Stimulated activated CD4-positive, alpha-beta T cell treated with anti-CD3 and anti-CD28 coated beads, Interleukin-4, amount 100 ng/mL, for 48 hours (primary cell): Measurements from ENCODE around the gene HSD3B7.
"Not testable (repeated sequence)": the region's sequence is repeated elsewhere in the genome, so short reads cannot be mapped to it uniquely, and the experiment has no call there.

ENCODE experiments used
- DNase-seq, 2 donors: peaks; one replicate each; pipeline ENCODE4 v3.0.0-alpha.2; 2020; ENCODE audit warnings: low read depth in 2 of 2

The HSD3B7 gene

DNA sequence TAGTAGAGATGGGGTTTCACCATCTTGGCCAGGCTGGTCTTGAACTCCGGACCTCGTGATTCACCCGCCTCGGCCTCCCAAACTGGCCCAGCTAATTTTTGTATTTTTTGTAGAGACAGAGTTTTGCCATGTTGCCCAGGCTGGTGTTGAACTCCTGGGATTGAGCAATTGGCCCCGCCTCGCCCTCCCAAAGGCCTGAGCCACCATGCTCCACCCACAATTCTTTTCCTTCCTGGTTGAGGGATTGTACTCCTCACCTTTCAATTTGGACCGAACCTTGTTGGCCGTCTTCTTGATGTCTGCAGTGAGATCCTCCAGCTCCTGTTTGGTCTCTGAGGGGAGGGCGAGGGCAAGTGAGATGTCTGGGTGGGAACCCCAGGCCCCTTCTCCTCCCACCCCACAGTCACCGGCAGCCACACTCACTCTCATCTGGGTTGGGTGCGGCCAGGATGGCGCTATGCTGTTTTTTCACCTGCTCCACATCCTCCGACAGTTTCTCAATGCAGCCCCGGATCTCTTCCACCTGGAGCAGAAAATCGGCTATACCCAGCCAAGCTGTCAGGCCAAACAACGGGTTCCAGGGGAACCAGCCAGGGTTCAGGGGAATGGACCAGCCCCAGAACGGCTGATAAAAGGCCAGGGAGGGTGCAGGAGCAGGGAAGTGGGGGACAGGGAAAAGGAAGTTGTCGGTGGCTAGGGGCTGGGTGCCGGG is 15.8 kb downstream of the HSD3B7 start:
- no peak for DNase-seq

DNA sequence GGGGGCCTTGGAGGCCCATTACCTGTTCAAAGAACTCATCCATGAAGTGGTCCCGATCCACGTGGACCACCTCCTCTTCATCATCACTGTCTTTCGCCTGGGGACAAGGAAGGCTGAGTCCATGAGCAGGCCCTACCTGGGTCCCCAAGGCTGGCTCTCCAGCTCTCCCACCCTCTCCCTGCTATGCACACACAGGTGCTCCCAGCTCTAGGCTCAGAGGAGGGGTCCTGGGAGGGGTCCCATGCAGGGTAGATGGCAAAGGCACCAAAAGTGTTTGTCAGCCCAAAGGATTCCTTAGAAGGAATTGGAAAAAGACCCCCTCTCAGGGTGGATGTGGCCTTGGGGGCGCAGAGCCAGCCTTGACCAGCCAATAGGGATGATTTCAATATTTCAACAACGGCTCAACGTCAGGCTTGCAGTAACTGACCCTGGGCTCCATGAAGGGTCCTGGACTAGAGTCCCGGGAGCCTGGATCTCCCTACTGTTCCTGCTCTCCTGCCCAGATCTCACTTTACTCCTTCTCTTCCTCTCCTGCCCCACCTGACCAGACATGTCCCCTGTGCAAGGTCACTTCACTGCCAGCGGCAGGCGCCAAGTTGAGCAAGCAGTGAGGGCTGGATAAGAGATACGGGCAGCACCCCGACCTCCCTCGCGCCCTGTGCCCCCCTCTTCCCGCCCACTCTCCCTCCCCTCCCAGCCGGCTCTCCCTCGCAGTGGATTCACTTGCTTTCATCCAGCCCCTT is 16.7 kb downstream of the HSD3B7 start:
- DNase-seq: no peak

DNA sequence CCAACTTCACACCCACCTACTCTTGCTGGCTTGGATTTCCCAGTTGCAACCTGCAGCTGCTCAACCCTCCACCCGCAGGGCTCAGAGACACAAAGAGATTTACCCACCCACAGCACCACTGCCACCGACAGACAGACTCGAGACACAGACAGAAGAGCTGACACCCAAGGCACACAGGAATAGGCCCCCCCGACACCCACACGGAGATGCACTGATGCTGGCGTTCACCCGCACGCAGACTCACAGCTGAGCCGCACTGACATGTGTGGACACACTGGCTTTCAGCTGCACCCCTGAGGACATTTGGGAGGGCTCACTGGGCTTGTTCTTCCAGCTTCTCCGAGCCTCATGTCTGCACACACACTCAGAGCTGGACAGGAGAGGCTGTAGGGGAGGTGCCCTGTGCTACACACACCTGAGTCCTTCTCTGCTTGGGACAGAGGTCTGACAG is 17.3 kb downstream of the HSD3B7 start:
- DNase-seq: no peak

DNA sequence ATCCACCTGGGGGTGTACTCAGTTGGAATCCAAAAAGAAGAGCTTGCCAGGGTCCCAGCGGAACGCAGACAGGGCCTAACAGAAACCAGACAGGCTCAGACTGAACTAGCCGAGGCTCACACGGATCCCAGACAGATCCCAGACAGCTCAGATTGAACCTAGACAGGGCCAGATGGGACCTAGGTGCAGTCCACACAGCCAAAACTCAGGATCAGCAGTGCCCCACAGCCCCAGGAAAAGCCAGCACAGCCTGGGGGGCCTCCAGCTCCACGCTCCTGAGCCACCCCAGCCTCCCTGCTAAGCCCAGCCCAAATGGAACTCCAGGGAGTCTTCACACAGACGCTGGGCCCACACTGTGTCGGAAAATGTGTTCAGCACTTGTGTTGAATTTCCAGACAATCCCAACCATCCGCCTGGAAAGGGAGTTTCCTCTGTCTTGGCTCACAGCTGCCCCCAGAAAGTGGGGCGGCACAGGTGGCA is 17.9 kb downstream of the HSD3B7 start:
- no peak for DNase-seq

DNA sequence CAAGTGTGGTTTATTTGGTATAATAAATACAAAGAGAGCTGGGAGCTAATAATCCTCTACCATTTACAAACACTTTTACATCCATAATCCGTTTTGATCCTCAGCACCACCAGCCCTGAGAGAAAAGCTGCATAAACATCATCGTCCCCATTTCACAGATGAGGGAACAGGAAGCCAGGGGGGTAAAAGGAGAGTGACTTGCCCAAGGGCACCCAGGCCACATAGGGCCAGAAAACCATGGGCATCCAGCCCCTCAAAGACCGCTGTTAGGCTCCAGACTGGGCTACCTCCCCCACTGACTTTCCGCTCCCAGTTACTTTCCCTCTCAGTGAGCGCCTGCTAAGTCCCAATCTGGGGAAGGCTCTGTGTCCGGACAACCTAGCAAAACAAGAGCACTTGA is 18.7 kb downstream of the HSD3B7 start:
- DNase-seq: no peak

DNA sequence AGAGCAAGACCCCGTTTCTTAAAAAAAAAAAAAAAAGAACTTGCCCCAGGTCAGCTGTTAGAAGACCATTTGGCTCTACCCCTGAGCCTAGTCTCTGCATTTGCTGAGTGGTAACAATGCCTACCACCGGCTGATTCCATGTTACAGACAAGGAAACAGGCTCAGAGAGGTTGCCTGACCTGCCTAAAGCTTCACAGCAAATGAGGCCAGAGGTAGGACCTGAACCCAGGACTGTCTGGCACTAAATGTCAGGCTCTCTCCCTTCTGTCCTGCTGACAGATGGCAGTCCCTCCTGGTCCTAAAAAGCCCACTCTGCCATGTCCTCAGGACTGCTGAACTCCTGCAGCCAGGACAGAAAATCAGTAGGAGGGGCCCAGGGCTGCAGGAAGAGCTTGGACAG is 19.7 kb downstream of the HSD3B7 start:
- DNase-seq: no peak

DNA sequence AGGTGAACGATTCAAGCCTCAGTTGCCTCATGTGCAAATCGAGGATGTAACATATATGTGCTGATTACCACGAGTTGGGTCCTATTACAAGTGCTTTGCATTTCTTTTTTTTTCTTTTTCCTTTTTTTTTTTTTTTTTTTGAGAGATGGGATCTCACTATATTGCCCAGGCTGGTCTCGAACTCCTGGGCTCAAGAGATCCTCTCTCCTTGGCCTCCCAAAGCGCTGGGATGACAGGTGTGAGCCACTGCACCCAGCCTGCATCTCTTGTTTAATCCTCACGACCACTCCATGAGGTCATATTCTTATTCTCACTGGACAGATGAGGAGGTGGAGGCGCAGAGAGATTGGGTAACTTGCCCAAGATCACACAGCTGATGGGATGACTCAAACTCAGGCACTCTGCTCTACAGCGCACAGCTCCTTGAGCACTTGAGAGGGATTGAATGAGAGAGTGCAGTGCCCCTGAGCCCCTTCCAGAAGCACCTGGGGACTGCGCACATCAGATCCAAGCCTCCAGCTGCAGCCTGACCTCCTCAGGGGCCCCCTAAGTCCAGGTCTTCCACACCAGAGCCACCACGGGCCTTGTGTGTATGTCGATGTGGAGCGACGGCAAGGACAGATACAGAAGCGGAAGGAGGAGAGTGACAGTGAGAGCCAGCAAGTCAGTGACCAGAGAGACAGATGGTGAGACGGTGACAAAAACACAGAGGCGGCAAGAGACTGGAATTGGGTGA is 20.5 kb downstream of the HSD3B7 start:
- no peak for DNase-seq

DNA sequence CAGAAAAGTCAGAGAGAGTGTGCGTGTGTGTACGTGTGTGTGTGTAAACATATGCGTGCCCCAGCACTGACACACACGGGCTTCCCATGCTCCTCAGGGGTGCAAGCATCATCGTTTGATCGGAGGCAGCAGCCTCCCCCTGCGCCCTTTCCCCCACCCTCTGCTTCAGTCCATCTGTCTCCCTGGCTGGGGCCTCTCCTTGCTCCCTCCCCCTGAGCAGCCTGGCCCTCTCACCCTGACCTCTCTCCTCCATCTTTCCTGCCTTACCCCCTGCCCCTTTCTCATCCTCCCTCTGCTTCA is 21.0 kb downstream of the HSD3B7 start:
- DNase-seq: no peak

DNA sequence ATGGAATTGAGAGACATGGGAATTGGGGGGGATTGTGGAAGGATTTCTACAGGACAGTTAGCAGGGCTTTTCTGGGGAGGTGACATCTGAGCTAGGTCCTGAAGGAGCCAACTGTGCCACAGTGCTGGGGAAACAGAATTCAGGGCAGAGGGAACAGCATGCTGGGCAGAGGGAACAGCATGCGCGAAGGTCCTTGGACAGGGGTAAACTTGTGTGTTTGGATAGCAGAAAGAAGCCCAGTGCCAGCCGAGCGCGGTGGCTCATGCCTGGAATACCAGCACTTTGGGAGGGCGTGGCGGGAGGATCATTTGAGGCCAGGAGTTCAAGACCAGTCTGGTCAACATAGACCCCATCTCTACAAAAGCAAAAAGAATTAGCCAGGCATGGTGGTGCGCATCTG is 21.6 kb downstream of the HSD3B7 start:
- DNase-seq: no peak

DNA sequence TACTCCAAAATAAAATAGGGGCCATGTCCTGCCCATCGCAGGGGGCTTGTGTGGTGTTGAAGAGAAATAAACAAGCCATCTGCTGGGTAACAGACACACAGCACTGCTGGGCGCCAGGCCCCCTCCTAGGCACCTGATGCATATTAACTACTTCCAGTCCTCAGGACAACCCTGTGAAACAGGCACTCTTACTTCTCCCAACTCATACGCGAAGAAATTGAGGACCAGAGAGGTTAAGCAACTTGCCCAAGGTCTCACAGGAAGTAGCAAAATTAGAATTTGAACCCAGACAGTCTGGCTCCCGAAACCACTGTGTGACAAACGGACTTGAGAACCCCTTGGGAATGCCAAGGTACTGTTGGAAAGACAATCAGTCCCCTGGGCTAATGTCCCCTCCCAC is 22.7 kb downstream of the HSD3B7 start:
- no peak for DNase-seq

DNA sequence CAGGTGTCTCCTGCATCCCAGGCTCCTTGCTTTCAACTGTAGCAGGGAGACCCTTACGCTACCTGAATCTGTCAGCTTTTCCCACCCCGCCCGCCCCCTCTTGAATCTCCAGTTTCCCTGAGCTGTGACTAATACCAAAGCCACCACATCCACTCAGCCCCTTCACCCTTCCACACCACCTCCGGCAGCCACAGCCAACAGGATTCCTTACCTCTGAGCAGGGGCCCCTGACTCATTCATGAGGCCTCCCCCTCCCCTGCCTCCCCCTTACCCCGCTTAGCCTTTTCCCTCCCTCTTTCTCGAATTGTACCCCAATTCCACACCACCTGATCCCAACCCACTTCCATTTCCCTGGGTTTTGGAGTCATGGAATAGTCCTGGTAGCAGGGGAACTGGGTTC is 23.1 kb downstream of the HSD3B7 start:
- no peak for DNase-seq

DNA sequence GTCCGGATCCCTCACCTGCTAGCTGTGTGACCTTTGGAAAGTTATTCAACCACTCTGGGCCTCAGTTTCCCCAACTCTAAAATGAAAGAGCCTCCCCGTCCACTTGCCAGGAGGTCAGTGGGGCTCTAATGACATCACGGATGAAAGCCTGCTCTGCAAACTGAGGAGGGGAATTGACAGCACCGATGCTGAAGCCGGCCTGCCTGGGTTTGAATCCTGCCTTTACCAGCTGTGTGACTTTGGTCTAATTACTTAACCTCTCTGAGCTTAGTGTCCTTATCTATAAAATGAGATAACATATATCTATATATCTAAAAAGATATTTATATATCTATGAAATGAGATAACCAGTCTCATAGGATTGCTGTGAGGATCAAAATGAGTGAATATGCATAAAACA is 23.5 kb downstream of the HSD3B7 start:
- DNase-seq: no peak

DNA sequence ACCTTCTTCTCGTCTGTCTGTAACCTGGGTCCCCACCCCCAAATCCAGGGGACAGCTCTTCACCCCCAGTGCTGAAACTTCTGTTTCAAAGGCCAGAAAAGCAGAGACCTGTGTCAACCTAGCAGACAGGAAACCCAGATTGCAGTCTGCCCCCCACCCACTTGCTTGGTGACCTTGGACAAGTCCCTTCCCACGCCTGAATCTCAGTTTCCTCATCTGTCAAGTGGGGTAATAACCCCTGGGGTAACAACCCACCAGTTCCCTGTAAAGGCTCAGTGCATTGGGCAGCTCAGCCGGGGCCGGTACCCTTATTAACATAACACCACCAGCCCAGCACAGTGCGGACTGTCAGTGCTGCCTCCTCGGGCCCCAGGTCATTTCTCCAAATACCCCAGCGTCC is 24.1 kb downstream of the HSD3B7 start:
- DNase-seq: no peak

DNA sequence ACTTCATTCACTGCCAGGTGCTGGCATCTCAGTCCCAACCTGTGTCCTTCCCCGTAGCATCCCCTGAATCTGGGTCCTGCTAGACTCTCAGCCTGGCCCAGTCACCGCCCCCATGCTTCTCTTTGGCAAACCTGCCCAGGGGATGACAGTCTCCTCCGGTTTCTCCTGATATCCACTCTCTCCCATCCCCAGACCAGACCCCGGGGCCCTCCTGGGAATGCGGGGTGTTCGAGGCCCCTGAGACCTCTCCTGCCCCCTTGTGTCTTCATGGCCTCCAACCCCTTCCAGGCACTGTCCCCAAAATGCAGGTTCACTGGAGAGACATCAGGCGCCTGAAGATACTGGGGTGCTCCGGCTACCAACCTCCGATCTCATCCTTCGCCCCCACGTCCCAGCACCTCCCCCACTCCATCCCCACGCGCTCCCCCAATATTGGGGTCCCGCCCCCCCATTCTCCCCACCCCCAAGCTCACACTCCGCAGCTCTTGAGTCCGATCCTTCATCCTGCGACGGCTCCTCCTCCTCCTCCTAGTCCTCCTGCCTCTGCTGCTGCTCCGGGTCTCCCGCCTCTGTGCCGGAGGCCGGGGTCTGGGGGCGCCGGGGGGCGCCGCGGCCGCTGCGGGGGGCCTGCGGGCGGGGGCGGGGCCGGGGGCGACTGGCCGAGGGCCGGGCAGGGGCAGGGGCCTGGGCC is 25.0 kb downstream of the HSD3B7 start:
- DNase-seq: no peak

DNA sequence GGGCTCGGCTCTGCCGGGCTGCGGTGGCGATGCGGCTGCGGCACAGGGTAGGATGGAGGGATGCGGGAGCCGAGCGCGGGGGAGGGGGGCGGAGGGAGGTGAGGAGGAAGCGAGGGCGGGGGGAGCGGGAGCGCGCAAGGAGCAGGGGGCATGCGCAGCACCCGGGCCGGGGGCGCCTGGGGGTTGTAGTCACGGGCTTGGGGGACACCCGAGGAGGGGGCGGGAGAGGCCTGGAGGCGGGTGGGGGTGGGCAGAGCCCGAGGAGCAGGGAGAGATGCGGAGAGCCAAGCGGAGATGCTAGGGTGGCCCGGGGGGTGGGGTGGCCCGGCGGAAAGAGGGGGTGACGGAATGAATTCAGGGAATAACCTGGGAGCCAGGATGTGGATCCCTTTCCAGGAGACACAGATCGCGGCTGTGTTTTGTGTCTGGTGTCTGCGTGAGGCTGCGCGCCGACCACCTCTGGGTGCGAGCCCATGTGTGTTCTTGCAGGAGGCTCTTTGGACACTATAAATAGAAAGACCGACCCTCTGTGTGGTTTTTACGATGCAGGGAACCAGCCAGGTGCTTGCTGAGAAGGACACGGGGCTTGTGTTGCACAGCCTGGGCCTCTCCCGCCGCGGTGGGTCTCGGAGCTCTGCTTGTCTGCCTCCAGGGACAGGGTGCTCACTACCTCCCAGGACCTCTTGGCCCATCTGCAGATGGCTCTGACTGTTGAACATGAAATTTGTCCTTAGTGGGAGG is 25.7 kb downstream of the HSD3B7 start, which contains the start of gene STX1B:
STX1B (minus strand) TSS at position 54 of the 741 bp plus-strand sequence. CDS start 242 bp downstream, outside the sequence.
- peak; percentile 17 to 24 for DNase-seq

DNA sequence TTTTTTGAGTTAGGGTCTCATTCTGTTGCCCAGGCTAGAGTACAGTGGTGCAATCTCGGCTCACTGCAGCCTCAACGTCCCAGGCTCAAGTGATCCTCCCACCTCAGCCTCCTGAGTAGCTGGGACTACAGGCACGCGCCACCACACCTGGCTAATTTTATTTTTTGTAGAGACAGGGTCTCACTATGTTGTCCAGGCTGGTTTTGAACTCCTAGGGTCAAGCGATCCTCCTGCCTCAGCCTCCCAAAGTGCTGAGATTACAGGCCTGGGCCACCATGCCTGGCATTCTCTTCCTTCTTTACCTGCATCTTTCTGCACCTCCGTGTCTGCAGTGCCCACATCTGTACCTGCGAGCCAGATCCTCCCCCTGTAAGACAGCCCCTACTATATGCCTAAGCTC is 26.8 kb downstream of the HSD3B7 start:
- not testable (repeated sequence) for DNase-seq

DNA sequence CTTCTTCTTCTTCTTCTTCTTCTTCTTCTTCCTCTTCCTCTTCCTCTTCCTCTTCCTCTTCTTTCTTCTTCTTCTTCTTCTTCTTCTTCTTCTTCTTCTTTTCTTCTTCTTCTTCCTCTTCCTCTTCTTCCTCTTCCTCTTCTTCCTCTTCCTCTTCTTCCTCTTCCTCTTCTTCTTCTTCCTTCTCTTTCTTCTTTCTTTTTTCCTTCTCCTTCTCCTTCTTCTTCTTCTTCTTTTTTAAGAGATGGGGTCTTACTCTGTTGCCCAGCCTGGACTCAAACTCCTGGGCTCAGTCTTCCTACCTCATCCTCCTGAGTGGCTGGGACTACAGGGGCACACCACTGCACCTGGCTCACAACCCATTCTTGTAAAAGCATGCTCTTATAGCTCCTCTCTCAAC is 28.3 kb downstream of the HSD3B7 start:
- DNase-seq: not testable (repeated sequence)

DNA sequence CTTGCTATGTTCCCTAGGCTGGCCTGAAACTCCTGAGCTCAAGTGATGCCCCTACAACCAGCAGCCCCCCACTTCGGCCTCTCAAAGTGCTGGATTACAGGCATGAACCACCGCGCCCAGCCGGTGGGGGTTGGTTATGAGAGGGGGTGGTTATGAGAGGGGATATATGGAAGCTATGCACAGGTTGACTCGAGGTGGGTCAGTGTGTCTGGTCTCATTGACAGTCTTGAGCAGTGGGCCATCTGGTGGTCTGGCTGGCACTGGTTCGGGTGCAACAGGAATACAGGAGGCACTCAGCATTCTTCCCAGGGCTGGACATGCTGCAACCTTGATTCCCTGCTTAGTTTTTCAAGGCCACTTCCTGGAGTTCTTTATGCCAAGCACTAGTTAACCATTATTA is 31.0 kb downstream of the HSD3B7 start:
- no peak for DNase-seq

DNA sequence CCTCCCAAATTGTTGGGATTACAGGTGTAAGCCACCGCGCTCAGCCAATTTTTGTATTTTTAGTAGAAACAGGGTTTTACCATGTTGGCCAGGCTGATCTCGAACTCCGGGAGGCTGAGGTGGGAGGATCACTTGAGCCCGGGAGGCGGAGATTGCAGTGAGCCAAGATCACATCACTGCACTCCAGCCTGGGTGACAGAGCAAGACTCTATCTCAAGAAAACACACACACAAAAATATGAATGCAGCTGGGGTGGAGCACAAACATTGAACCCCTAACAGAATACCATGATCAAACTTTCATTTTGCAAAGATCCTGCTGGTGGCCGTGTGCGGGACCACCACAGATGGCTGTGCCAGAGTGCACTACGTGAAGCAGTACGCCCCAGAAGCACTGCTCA is 32.7 kb downstream of the HSD3B7 start:
- not testable (repeated sequence) for DNase-seq

DNA sequence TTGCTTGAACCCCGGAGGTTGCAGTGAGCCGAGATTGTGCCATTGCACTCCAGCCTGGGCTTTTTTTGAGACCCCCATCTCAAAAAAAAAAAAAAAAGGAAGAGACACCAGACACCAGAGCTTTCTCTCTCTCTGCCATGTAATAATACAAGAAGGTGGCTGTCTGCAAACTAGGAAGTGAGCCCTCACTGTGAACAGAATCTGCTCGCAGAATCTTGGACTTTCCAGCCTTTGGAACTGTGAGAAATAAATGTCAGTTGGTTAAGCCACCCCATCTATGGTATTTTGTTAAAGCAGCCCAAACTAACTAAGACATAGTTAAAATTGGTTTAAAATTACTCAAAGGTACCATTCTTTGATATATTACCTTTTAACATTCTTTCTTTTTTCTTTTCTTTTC is 35.5 kb downstream of the HSD3B7 start:
- DNase-seq: no peak

DNA sequence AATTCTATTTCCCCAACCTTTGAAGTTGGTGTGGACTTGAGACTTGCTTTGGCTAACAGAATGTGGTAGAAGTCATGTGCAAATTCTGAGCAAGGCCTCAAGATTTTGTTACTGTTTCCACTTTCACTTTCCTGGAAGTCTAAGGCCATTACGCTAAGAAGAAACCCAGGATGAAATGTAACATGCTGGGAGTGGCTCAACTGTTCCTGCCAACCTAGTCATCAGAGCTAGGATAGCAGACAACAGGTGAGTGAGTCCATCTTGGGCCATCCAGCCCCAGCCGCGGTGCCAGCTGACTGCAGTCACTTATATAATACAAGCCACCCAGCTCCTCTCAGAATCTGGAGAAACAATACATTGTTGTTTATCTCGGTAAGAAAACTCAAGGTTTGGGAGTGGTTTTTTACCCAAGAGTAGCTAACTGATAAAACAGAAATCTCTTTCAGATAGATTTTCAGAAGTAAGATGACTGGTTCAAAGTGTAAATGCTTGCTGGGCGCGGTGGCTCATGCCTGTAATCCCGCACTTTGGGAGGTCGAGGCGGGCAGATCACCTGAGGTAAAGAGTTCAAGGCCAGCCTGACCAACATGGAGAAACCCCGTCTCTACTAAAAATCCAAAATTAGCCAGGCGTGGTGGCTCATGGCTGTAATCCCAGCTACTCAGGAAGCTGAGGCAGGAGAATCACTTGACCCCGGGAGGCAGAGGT is 37.7 kb downstream of the HSD3B7 start:
- no peak for DNase-seq
